ENCODE results near the gene CCDC106.

The CCDC106 gene

DNA sequence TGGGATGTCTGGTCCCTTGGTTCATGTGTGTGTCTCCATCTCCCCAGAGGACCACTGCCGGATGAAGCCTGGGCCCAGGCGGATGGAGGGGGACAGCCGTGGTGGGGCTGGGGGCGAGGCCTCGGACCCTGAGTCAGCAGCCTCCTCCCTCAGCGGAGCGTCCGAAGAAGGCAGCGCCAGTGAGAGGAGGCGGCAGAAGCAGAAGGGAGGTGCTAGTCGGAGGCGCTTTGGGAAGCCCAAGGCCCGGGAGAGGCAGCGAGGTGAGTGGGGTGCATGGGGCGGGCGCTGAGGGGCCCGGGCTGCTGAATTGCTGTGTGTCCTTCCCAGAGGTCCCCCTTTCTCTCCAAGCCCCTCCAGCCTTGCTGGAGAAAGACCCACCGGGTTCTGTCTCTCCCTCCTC is 3.2 kb downstream of the CCDC106 start:
- no peak for DNase-seq (ENCODE audit: low read depth)
- TF ChIP-seq, protein P1, sequence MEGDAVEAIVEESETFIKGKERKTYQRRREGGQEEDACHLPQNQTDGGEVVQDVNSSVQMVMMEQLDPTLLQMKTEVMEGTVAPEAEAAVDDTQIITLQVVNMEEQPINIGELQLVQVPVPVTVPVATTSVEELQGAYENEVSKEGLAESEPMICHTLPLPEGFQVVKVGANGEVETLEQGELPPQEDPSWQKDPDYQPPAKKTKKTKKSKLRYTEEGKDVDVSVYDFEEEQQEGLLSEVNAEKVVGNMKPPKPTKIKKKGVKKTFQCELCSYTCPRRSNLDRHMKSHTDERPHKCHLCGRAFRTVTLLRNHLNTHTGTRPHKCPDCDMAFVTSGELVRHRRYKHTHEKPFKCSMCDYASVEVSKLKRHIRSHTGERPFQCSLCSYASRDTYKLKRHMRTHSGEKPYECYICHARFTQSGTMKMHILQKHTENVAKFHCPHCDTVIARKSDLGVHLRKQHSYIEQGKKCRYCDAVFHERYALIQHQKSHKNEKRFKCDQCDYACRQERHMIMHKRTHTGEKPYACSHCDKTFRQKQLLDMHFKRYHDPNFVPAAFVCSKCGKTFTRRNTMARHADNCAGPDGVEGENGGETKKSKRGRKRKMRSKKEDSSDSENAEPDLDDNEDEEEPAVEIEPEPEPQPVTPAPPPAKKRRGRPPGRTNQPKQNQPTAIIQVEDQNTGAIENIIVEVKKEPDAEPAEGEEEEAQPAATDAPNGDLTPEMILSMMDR (IDR thresholded peaks at IDR 0.05; ENCODE audit: low read length, missing control alignments), result no peak
- H3K4me3 ChIP-seq (replicated peaks; ENCODE audit: low read depth, low read length), result no peak overlapping the region

DNA sequence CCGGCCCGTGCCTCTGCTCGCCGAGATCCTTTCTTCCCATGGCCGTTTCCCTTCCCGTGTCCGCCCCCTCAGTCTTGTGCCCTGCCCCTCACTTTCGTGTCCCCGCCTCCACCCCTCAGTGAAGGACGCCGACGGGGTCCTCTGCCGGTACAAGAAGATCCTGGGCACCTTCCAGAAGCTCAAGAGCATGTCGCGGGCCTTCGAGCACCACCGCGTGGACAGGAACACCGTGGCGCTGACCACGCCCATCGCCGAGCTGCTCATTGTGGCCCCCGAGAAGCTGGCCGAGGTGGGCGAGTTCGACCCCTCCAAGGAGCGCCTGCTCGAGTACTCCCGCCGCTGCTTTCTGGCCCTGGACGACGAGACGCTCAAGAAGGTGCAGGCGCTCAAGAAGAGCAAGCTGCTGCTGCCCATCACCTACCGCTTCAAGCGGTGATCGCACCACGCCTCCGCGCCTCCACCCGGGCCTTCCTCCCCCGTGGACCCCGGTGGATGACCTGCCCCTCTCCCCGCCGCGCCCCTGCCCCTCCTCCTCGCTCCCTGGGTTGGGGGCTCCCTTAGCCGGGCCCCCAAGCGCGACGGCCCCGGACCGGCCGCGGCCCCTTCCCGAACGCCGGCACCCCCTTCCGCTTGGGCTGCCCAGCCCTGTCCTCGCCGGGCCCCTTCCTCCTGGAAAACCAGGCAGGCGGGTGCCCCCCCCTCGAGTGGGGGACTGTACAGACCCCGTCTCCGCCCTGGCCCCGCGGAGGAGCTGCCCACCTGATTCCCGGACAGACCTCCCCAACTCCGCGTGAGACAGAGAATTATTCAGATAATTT is 4.5 kb downstream of the CCDC106 start:
- no peak for DNase-seq (ENCODE audit: low read depth)
- TF ChIP-seq, protein P1 (IDR thresholded peaks at IDR 0.05; ENCODE audit: low read length, missing control alignments), result no peak
- H3K4me3 ChIP-seq (replicated peaks; ENCODE audit: low read depth, low read length), result no peak overlapping the region

DNA sequence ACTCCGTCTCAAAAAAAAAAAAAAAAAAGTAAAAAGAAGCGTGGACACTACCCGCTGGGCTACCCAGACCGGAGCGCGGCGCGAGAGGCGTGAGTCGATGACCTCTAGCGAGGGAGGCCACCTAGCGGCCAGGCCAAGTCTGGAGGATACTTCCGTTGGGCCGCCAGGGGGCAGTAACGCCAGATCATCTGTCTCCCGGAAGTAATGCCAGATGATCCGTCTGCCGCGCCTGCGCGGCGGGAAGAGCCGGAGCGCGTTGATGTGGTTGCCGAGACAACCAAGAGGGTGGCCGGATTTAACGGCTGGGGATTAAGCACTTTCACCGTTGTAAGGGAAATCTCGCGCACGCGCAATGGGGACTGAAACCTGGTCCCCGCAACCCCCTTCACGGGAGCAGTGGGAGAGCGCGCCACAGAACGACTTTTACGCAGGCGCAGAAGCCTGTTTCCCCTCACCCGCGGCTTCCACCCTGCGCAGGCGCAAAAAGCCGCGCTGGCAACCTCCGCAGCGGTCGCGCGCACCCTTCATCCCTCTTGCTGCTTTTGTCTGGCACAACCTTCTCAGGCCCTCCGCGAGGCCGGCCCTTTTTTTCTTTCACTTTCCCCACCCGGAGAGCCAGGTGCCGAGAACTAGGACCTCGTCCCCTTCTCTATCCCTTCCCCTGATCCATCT is 5.8 kb downstream of the CCDC106 start:
- DNase-seq (ENCODE audit: low read depth), result peak; percentile 99
- H3K4me3 ChIP-seq (replicated peaks; ENCODE audit: low read depth, low read length), result peak overlapping the region; percentile 78
- TF ChIP-seq, protein P1 (IDR thresholded peaks at IDR 0.05; ENCODE audit: low read length, missing control alignments), result peak; percentile 100

DNA sequence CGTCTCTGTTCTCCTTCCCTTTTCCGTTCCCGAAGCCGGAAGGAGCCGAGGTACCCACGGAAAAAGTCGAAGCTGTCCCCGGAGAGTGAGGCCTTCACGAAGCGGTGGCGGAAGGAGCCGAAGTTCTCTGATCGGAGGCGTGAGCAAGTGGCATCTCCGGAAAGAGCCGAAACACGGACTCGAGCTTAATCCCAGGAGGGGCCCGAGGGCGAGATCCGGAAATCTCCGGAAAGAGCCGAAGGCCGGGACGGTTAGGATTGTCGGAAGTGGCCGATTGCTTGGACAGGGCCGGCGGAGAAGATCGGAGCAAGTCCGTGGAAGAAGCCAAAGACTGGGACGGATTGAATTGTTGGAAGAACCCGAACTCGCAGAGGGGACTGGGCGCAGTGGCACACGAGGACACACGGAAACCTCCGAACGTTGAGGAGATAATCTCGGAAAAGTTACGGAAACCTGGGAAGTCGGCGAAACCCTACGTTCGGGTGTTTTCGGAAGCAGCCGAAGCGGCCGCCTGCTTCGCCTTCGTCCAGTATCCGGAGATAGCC is 6.4 kb downstream of the CCDC106 start:
- TF ChIP-seq, protein P1 (IDR thresholded peaks at IDR 0.05; ENCODE audit: low read length, missing control alignments), result no peak
- peak overlapping the region; percentile 78 for H3K4me3 ChIP-seq (replicated peaks; ENCODE audit: low read depth, low read length)

DNA sequence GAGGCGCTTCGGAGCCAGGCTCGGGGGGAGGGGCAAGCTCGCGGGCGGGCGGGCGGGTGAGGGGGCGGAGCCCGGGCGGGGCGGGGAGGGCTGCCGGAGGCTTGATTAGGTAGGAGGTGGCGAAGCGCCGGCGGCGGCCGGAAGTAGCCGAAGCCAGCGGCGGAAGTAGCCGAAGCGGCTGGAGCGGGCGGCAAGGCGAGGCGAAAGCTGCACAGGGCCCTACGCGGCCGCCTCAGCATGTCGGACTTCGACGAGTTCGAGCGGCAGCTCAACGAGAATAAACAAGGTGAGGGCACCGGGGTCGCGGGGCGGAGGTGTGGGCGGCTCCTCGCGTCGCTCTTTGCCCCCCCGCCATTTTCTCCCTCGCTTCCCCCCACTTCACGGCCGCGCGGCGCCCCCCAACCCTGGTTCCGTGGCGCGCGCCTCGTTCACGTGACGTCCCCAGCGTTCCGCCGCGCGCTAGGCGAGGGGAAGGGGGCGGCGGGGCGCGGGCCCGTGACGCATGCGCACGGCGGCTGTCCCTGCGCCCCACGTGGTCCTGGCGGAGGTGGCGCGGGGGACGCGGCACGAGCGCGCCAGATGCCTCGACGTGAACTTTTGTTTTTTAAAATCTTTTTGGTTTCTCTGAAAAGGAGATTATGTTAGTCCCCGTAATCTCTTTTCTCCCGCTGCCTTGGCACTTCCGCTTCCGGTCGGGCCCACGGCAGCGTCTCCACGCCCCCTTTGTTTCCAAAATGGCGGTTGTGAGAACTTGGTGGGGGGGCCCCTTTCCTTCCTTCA is 7.0 kb downstream of the CCDC106 start, which contains the start of gene U2AF2:
U2AF2 (plus strand) TSS at position 168 of the 780 bp plus-strand sequence; CDS start at position 238, 70 bp downstream.
- DNase-seq (ENCODE audit: low read depth), result peak; percentile 62
- peak within 1 kb of the TSS; percentile 78 for H3K4me3 ChIP-seq (replicated peaks; ENCODE audit: low read depth, low read length)
- TF ChIP-seq, protein P1 (IDR thresholded peaks at IDR 0.05; ENCODE audit: low read length, missing control alignments), result no peak

More for the DNA sequence above, 6.4 kb downstream of the CCDC106 start:
- peak; percentile 100 for DNase-seq (ENCODE audit: low read depth)

DNA sequence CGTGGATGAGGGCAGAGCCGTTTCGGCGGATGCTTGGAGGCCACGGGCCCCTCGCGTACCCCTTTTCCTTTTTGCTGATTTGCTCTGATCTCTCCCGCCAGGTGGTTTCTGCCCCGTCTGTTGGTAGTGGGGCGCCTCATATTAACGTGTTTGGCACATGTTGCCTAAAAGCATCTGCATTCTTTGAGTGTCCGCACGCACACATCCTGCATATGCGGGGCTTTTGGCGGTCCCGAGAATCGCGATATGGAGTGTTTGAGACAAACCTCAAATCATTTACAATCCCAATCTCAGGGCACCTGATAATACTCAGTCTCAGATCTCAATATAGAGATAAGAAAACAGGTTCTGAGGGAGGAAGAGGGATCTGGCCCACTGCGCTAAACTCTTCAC is 7.6 kb downstream of the CCDC106 start:
- TF ChIP-seq, protein P1 (IDR thresholded peaks at IDR 0.05; ENCODE audit: low read length, missing control alignments), result no peak
- peak overlapping the region; percentile 78 for H3K4me3 ChIP-seq (replicated peaks; ENCODE audit: low read depth, low read length)
- DNase-seq (ENCODE audit: low read depth), result no peak

Measured in fibroblast of pulmonary artery (primary cell).